ENCODE measurements around the gene IMMT.
"Not testable (repeated sequence)": the region's sequence is repeated elsewhere in the genome, so short reads cannot be mapped to it uniquely, and the experiment has no call there.

The IMMT gene

GRCh38 chr2:86232910-86233309 is 37.6 kb upstream of the IMMT start:
- TF ChIP-seq CTCF (IDR thresholded peaks at IDR 0.05; ENCODE audit: control insufficient read depth, extremely low read depth, insufficient read depth), result no peak
- DNase-seq (ENCODE audit: low read depth), result no peak
- no peak overlapping the region for H3K4me3 ChIP-seq (ENCODE audit: low read depth, low read length)

- TF ChIP-seq CTCF (IDR thresholded peaks at IDR 0.05; ENCODE audit: control insufficient read depth, extremely low read depth, insufficient read depth), result no peak
- no peak overlapping the region for H3K4me3 ChIP-seq (ENCODE audit: low read depth, low read length)
- DNase-seq (ENCODE audit: low read depth), result no peak
Observed at GRCh38 chr2:86232373-86232784, 37.1 kb upstream of the IMMT start.

- DNase-seq (ENCODE audit: low read depth), result no peak
- no peak overlapping the region for H3K4me3 ChIP-seq (ENCODE audit: low read depth, low read length)
- no peak for TF ChIP-seq CTCF (IDR thresholded peaks at IDR 0.05; ENCODE audit: control insufficient read depth, extremely low read depth, insufficient read depth)
Observed at GRCh38 chr2:86231680-86232372, 36.6 kb upstream of the IMMT start.

- no peak for TF ChIP-seq CTCF (IDR thresholded peaks at IDR 0.05; ENCODE audit: control insufficient read depth, extremely low read depth, insufficient read depth)
- H3K4me3 ChIP-seq (ENCODE audit: low read depth, low read length), result no peak overlapping the region
- DNase-seq (ENCODE audit: low read depth), result no peak
Observed at GRCh38 chr2:86230961-86231360, 35.7 kb upstream of the IMMT start.

GRCh38 chr2:86229221-86229620 is 34.0 kb upstream of the IMMT start:
- DNase-seq (ENCODE audit: low read depth), result no peak
- TF ChIP-seq CTCF (IDR thresholded peaks at IDR 0.05; ENCODE audit: control insufficient read depth, extremely low read depth, insufficient read depth), result no peak
- no peak overlapping the region for H3K4me3 ChIP-seq (ENCODE audit: low read depth, low read length)

GRCh38 chr2:86228574-86228973 is 33.3 kb upstream of the IMMT start:
- not testable (repeated sequence) for H3K4me3 ChIP-seq (ENCODE audit: low read depth, low read length); DNase-seq (ENCODE audit: low read depth)

GRCh38 chr2:86227685-86228084 is 32.4 kb upstream of the IMMT start:
- TF ChIP-seq CTCF (IDR thresholded peaks at IDR 0.05; ENCODE audit: control insufficient read depth, extremely low read depth, insufficient read depth), result no peak
- DNase-seq (ENCODE audit: low read depth), result no peak

More at GRCh38 chr2:86227685-86228084, 32.4 kb upstream of the IMMT start:
- H3K4me3 ChIP-seq (ENCODE audit: low read depth, low read length), result no peak overlapping the region

Data from LNCaP clone FGC (cell line).